Endothelial cell of umbilical vein (primary cell): ENCODE measurements around the gene TMEM213. TPM values are rescaled to one million over a fixed set of nuclear protein-coding genes. Genes with fewer than 3 reads are reported as not detected.

Source experiments
- BruUV-seq: library from RNA; stranded (reverse); fragments of 400-500 nt; replicated peaks from 2 replicates; lab custom pipeline; 2021; lab: Mats Ljungman, UMichigan
- CTCF ChIA-PET: fragments of 300-600, 350-600 bp; sonication (Branson Sonifier 250); formaldehyde crosslinking; loops from one replicate; lab custom pipeline; 2021; ENCODE audit warnings: antibody characterized with exemption, inconsistent platforms; lab: Charles Lee
- POLR2A ChIA-PET: fragments of 300-600, 350-600 bp; sonication (Branson Sonifier 250); formaldehyde crosslinking; loops from one replicate; lab custom pipeline; 2021; ENCODE audit warnings: antibody characterized with exemption, inconsistent platforms; lab: Charles Lee
- DNase-seq: peaks from one replicate; pipeline ENCODE4 v3.0.0-alpha.2; 2011; ENCODE audit warnings: low read depth, low spot score
- FAIRE-seq: peaks from 2 replicates; lab custom pipeline; 2011; peaks lifted over from hg19 to GRCh38; lab: Jason Lieb, UNC
- H2AFZ ChIP-seq: 2 replicates; pipeline ENCODE4 v1.6.0; 2012; ENCODE audit warnings: low read depth, low read length, control low read depth, inconsistent platforms
- H3K27ac ChIP-seq: 2 replicates; pipeline ENCODE4 v1.5.1; 2011; ENCODE audit warnings: low read depth, mild to moderate bottlenecking, control low read depth, low read length, moderate library complexity; ENCODE audit not compliant: insufficient read depth
- H3K27me3 ChIP-seq, 2 experiments: 2 replicates each; pipeline versions ENCODE4 v1.6.0 to v1.6.1; 2011; ENCODE audit warnings: low read length in 2 of 2, mixed read lengths in 1 of 2; ENCODE audit not compliant: control insufficient read depth in 2 of 2, insufficient read depth in 2 of 2
- H3K36me3 ChIP-seq, 2 experiments: 2 replicates in 1 of 2; 3 replicates in 1 of 2; pipeline ENCODE4 v1.5.1; 2011; ENCODE audit warnings: low read length in 2 of 2, mild to moderate bottlenecking in 1 of 2, moderate library complexity in 1 of 2; ENCODE audit not compliant: control insufficient read depth in 2 of 2, insufficient read depth in 2 of 2; ENCODE audit errors: extremely low read depth in 1 of 2
- H3K4me1 ChIP-seq: 3 replicates; pipeline ENCODE4 v1.5.1; 2011; ENCODE audit warnings: mild to moderate bottlenecking, low read length; ENCODE audit not compliant: control insufficient read depth, insufficient read depth; ENCODE audit errors: extremely low read depth
- H3K4me2 ChIP-seq: 2 replicates; pipeline ENCODE4 v1.6.1; 2011; ENCODE audit warnings: low read length, control low read depth, mixed read lengths; ENCODE audit not compliant: insufficient read depth
- H3K4me3 ChIP-seq, 3 experiments: fragments of 200-600 bp in 1 of 3; sonication (generic), shearing (Covaris generic) in 1 of 3; replicated peaks in 1 of 3; 2 replicates each; pipeline ENCODE4 v1.5.1; 2011 to 2016; ENCODE audit warnings: control low read depth in 3 of 3, low read length in 3 of 3, mild to moderate bottlenecking in 2 of 3, inconsistent platforms in 1 of 3, low read depth in 1 of 3, moderate library complexity in 1 of 3; ENCODE audit not compliant: insufficient read depth in 1 of 3
- H3K79me2 ChIP-seq: 2 replicates; pipeline ENCODE4 v1.6.0; 2012; ENCODE audit warnings: low read length, inconsistent platforms; ENCODE audit not compliant: control insufficient read depth, insufficient read depth
- H3K9ac ChIP-seq: replicated peaks from 2 replicates; pipeline ENCODE3; 2011; ENCODE audit warnings: low read length, control low read depth; ENCODE audit not compliant: insufficient read depth; ENCODE audit errors: extremely low read depth
- H3K9me1 ChIP-seq: replicated peaks from 3 replicates; pipeline ENCODE4 v1.6.0; 2011; ENCODE audit warnings: mild to moderate bottlenecking, low read length; ENCODE audit not compliant: control insufficient read depth, insufficient read depth; ENCODE audit errors: extremely low read depth
- H3K9me3 ChIP-seq: replicated peaks from 2 replicates; pipeline ENCODE4 v1.5.1; 2012; ENCODE audit warnings: low read length, inconsistent platforms; ENCODE audit not compliant: control insufficient read depth, insufficient read depth
- H4K20me1 ChIP-seq: replicated peaks from 2 replicates; pipeline ENCODE3; 2011; ENCODE audit warnings: mild to moderate bottlenecking, low read length; ENCODE audit not compliant: control insufficient read depth, insufficient read depth; ENCODE audit errors: extremely low read depth
- JUN ChIP-seq: IDR thresholded peaks from 2 replicates; pipeline ENCODE4 v1.6.1; 2011; ENCODE audit warnings: borderline replicate concordance, low read depth; ENCODE audit not compliant: insufficient read length, insufficient read depth
- MYC ChIP-seq: IDR thresholded peaks from one replicate; pipeline ENCODE4 v1.6.1; 2011; ENCODE audit warnings: mild to moderate bottlenecking, low read depth, low read length
- dilution Hi-C: fragments of 300-500 bp; cut with MboI; formaldehyde crosslinking; loops from one replicate; pipeline ENCODE4 v1.15.0; 2019; ENCODE audit warnings: low sequenced_read_pairs; ENCODE audit not compliant: extremely low pct_ligation_motif_present
- intact Hi-C: fragments of 100-400 bp; cut with micrococcal nuclease; formaldehyde crosslinking; loops from one replicate; pipeline ENCODE4 v1.10.0; 2022
- polyA plus RNA-seq, 4 experiments: library from polyadenylated mRNA; depleted of rRNA in 3 of 4; stranded (reverse) in 3 of 4; unstranded in 1 of 4; fragments of >200 nt; gene quantifications; 2 replicates each; pipeline versions ENCODE4 v1.2.1 to v1.2.3, GENCODE V29; 2011 to 2012; ENCODE audit warnings: missing spikeins in 1 of 4
- total RNA-seq: library from RNA; stranded (reverse); gene quantifications from 2 replicates; pipeline ENCODE4 v1.2.3, GENCODE V29; 2021
- TF ChIP-seq, protein P1 (sequence below): IDR thresholded peaks from 2 replicates; pipeline ENCODE4 v1.6.1; 2011; ENCODE audit not compliant: insufficient read depth, insufficient read length

The TMEM213 gene
- total and polyA plus RNA-seq, 2 donors (not counting 3 experiments of a cell fraction or from before 2014, with no cell fraction given): not detected

DNA sequence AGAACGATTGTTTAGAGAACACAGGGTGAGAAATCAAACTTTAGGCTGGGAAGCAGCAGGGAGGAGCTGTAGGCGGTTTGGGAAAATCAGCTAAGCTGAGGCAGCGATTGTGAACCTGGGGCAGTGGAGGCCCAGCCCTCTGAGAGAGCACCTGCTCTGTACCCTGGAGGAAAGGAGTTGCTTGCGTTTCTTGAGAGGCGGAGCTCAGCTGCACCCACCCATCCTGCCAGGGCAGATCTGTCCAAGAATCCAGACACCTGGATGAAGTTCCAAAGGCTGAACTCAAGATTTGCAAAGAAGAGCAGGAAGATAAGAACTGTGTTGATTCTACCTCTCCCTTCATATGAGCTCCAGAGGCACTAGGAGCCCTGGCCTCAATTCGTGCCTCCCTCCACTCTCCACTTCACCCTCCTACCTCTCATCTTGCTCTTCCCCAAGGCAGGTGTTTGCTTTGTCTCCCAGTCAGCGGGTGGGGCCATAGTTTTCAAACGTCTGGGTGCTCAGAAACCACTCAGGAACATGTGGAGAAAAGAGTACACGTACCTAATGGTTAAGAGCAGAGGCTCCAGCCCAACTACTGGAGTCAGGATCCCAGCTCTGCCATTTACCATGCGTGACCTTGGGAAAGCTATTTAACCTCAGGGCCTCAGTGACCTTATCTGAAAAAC lies 21.5 kb upstream of the TMEM213 start:
- TF ChIP-seq, protein P1, sequence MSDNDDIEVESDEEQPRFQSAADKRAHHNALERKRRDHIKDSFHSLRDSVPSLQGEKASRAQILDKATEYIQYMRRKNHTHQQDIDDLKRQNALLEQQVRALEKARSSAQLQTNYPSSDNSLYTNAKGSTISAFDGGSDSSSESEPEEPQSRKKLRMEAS: no peak
- no peak for TF ChIP-seq MYC
- no peak overlapping the region for H3K27ac ChIP-seq
- CTCF ChIA-PET: no interaction called here
- no peak overlapping the region for H3K4me3 ChIP-seq
- intact Hi-C loops: no loop called here
- no TSS peak for BruUV-seq
- DNase-seq (no peak), FAIRE-seq (no peak)
- H2AFZ ChIP-seq: no peak overlapping the region
- no peaks in the 10 kb centered on the region for H3K27me3 ChIP-seq
- no peaks in the 10 kb centered on the region for H3K79me2 ChIP-seq
- H3K4me2 ChIP-seq: no peak overlapping the region
- H3K9me3 ChIP-seq: no peaks in the 10 kb centered on the region
- H4K20me1 ChIP-seq: no peaks in the 10 kb centered on the region
- H3K9ac ChIP-seq: no peak overlapping the region
- POLR2A ChIA-PET: no interaction called here
- H3K4me1 ChIP-seq: no peaks in the 10 kb centered on the region
- H3K36me3 ChIP-seq: no peaks in the 10 kb centered on the region
- no peaks in the 10 kb centered on the region for H3K9me1 ChIP-seq
- dilution Hi-C loops: no loop called here

GRCh38 chr7:138781004-138781403 lies 16.8 kb upstream of the TMEM213 start:
- BruUV-seq: no TSS peak
- TF ChIP-seq MYC (no peak), JUN (no peak)
- H2AFZ ChIP-seq: no peak overlapping the region
- H3K4me2 ChIP-seq: no peak overlapping the region
- CTCF ChIA-PET: no interaction called here
- intact Hi-C loops (no loop called here), dilution Hi-C loops (no loop called here)
- no peaks in the 10 kb centered on the region for H4K20me1 ChIP-seq
- no peaks in the 10 kb centered on the region for H3K9me1 ChIP-seq
- H3K9ac ChIP-seq: no peak overlapping the region
- POLR2A ChIA-PET: no interaction called here
- H3K27me3 ChIP-seq: no peaks in the 10 kb centered on the region
- no peaks in the 10 kb centered on the region for H3K9me3 ChIP-seq
- H3K4me3 ChIP-seq: no peak overlapping the region
- no peaks in the 10 kb centered on the region for H3K79me2 ChIP-seq
- H3K4me1 ChIP-seq: no peaks in the 10 kb centered on the region
- DNase-seq (no peak), FAIRE-seq (no peak)
- H3K36me3 ChIP-seq: no peaks in the 10 kb centered on the region
- no peak overlapping the region for H3K27ac ChIP-seq
